8988T (cell line): Measurements from ENCODE around the gene PTGDS.

ENCODE experiments used
- DNase-seq: peaks from one replicate; pipeline ENCODE4 v3.0.0; 2011

PTGDS gene

GRCh38 chr9:137026828-137027227 is 49.5 kb downstream of the PTGDS start:
- DNase-seq = no peak

GRCh38 chr9:137027369-137028262 is 50.3 kb downstream of the PTGDS start, which contains the start of gene ABCA2:
TSS of gene ABCA2 (minus strand) at chr9:137028237. CDS start at chr9:137028140, 97 bp downstream.
- DNase-seq = no peak

DNA sequence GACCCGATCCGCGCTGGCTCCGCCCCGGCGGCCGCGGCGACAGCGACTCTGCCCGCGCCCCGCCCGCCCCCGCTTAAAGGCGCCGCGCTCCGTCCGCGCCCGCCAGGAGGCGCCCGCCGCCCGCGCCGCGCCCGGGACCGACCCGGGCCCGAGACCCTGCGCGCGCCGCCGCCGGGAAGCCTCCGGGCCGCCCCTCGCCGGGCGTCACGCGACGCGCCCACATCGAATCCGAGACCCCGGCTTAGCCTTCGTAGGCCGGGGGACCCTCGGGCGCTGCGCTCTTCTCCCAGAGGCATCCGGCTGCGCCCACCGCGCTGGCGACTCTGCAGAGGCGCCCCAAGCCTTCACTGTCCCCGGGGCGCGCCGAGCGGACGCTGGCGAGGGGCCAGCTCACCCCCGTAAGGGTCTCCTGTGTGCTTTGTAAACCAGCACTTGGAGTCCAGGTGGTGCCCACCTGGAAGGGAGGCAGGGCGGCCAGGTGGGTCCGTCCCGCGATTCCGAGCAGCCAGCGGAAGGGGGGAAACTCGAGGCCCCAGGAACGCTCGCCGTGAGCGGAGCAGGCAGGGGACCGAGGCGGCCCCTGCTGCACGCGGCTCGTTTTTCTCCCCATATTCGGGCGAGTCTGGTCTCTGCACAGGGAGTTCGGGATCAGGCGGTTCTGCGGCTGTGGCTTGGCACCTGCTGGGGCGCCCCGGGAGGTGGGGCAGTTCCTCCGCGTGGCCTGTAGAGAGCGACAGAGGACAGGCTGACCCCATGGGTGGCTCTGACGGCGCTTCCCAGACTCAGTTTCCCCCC is 51.2 kb downstream of the PTGDS start:
- peak; percentile 83 for DNase-seq

DNA sequence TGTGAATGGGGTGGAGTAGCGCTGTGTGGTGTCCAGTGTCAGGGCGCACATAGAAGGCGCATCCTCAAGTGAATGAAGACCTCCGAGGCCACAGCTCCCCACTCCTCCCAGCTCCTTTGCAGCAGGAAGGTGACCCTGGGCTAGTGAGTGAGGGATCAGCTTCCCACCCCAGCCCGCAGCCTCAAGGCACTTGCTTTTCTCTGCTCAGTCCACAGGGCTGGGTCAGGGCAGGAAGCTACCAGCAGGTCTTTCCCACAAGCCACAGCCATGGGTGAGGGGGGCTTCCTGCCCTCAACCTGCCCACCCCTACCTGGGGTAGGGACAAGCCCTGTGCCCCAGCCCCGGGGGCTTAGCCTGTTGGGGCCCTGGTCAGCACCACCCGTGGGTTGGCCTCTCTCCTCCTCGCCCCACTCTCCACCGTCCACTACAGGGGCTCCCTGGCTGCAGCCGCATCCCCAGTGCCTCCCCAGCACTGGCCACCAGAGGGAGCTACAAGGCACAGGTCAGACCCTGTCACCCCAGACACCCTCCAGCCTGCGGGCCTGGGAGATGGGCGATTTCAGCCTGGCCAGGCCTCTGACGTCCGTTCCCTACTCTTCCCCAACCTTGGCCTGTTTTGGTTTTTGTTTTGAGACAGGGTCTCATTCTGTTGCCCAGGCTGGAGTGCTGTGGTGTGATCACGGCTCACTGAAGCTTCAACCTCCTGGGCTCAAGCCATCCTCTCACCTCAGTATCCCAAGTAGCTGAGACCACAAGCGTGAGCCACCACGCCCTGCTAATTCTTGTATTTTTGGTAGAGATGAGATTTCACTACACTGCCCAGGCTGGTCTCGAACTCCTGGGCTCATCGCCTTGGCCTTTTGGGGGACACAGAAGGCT is 52.0 kb downstream of the PTGDS start:
- peak; percentile 86 for DNase-seq

GRCh38 chr9:137030006-137030405 is 52.7 kb downstream of the PTGDS start:
- no peak for DNase-seq

- no peak for DNase-seq
Observed at GRCh38 chr9:137030538-137031527, 53.5 kb downstream of the PTGDS start.
